Measurements from ENCODE around the gene RDH11.

DNA sequence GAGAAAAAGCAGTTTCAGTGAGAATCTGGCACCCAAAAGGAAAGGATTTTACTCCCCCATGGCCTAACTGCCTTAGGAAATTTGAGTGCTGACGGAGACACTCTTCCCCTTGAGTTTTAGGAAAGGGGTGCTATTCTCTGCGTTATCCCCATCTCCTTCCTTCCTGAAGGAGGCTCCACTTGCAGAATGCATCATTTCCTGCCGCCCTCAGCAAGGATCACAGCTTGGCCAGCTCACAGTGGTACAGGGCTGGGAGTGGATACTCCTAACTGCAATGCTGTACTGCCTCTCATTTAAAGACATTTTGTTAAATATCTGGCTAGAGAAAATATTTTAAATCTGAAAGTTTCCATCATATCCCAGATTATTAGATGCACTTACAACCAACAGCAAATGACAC lies 39.1 kb upstream of the RDH11 start:
- no peak for TF ChIP-seq ZFX (IDR thresholded peaks at IDR 0.05)
- no peak for TF ChIP-seq CTCF (conservative IDR thresholded peaks at IDR 0.05)

Data from C4-2B (cell line).